Measurements from ENCODE around the gene VAV3.

VAV3 gene

GRCh38 chr1:107670397-107671040 is 294.5 kb downstream of the VAV3 start:
- Histone ChIP-seq H3K27ac (no peak overlapping the region), H3K4me1 (no peaks in the 10 kb centered on the region), H4K20me1 (no peaks in the 10 kb centered on the region; a peak in 1 of 22 replicates), H3K27me3 (no peaks in the 10 kb centered on the region), H3K4me2 (no peak overlapping the region), H3K4me3 (no peak overlapping the region), H3K9me3 (replicated peaks in 1 of 11) (peaks cover 0 to 11% (median 9%) of the 10 kb centered on the region in 11 experiments; a peak in 17 of 22 replicates), H3K36me3 (peaks cover 9 to 72% (median 37%) of the 10 kb centered on the region in 11 experiments; a peak in 21 of 22 replicates), H3K9ac (no peak overlapping the region)
- TF ChIP-seq Cebpa-rat (IDR thresholded peaks at IDR 0.05), result no peak

DNA sequence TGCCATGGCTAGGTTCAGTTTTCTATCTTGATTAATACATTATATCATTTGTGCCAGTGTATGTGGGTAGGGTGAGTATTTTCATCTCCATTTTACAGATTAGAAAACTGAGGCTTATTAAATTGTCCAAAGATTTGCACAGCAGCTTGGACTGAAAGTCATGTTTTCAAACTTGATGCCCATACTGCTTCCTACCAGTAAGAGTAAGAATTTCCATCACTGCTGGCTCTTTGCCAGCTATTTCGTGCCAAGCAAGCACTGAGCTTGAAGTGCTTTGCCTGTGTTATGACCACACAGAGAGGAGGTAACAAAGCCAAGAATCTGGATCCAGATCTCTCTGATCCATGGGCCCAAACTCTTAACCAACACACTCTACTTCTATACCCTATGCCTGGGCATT is 295.0 kb downstream of the VAV3 start:
- Histone ChIP-seq H3K4me3 (no peak overlapping the region), H3K4me2 (no peak overlapping the region), H3K4me1 (no peaks in the 10 kb centered on the region), H3K27me3 (no peaks in the 10 kb centered on the region), H4K20me1 (no peaks in the 10 kb centered on the region; a peak in 1 of 22 replicates), H3K27ac (no peak overlapping the region), H3K9me3 (replicated peaks in 1 of 11) (peaks cover 0 to 6% (median 5%) of the 10 kb centered on the region in 11 experiments; a peak in 17 of 22 replicates), H3K9ac (no peak overlapping the region), H3K36me3 (peaks cover 6 to 72% (median 37%) of the 10 kb centered on the region in 11 experiments; a peak in 20 of 22 replicates)
- no peak for TF ChIP-seq Cebpa-rat (IDR thresholded peaks at IDR 0.05)

- Histone ChIP-seq H3K9ac (no peak overlapping the region), H4K20me1 (no peaks in the 10 kb centered on the region; a peak in 1 of 22 replicates), H3K27ac (no peak overlapping the region), H3K36me3 (peaks cover 0 to 69% (median 30%) of the 10 kb centered on the region in 11 experiments; a peak in 15 of 22 replicates), H3K4me1 (no peaks in the 10 kb centered on the region), H3K9me3 (replicated peaks in 1 of 11) (no peaks in the 10 kb centered on the region), H3K4me3 (no peak overlapping the region), H3K4me2 (no peak overlapping the region), H3K27me3 (no peaks in the 10 kb centered on the region)
- no peak for TF ChIP-seq Cebpa-rat (IDR thresholded peaks at IDR 0.05)
These were observed 296.2 kb downstream of the VAV3 start for GRCh38 chr1:107668762-107669161.

DNA sequence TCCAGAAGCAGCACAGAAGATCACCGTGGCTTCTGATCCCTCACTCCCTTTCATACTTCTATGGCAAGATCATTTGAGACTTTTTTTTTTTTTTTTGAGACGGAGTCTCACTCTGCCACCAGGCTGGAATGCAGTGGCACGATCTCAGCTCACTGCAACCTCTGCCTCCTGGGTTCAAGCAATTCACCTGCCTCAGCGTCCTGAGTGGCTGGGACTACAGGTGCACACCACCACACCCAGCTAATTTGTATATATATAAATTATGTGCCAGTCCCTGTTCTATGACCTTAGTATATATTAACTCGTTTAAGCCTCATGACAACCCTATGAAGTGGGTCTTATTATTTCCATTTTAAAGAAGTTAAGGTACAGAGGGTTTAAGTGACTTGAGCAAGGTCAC is 298.5 kb downstream of the VAV3 start:
- Histone ChIP-seq H3K9me3 (replicated peaks in 1 of 11) (no peaks in the 10 kb centered on the region), H3K4me1 (no peaks in the 10 kb centered on the region), H3K4me3 (no peak overlapping the region), H3K27me3 (no peaks in the 10 kb centered on the region), H3K9ac (no peak overlapping the region), H3K4me2 (no peak overlapping the region), H4K20me1 (no peaks in the 10 kb centered on the region; a peak in 1 of 22 replicates), H3K27ac (no peak overlapping the region), H3K36me3 (peaks cover 0 to 65% (median 30%) of the 10 kb centered on the region in 11 experiments; a peak in 16 of 22 replicates)
- no peak for TF ChIP-seq Cebpa-rat (IDR thresholded peaks at IDR 0.05)

- no peaks in the 10 kb centered on the region; a peak in 1 of 22 replicates for H4K20me1 ChIP-seq
- no peak overlapping the region for H3K4me3 ChIP-seq
- H3K4me1 ChIP-seq, result no peaks in the 10 kb centered on the region
- H3K9me3 ChIP-seq (replicated peaks in 1 of 11), result no peaks in the 10 kb centered on the region
- H3K36me3 ChIP-seq, result peaks cover 0 to 58% (median 30%) of the 10 kb centered on the region in 11 experiments; a peak in 17 of 22 replicates
- H3K4me2 ChIP-seq, result no peak overlapping the region
- H3K27ac ChIP-seq, result no peak overlapping the region
- no peak overlapping the region for H3K9ac ChIP-seq
- TF ChIP-seq Cebpa-rat (IDR thresholded peaks at IDR 0.05), result no peak
- H3K27me3 ChIP-seq, result no peaks in the 10 kb centered on the region
These were observed 299.7 kb downstream of the VAV3 start for GRCh38 chr1:107664982-107665925.

DNA sequence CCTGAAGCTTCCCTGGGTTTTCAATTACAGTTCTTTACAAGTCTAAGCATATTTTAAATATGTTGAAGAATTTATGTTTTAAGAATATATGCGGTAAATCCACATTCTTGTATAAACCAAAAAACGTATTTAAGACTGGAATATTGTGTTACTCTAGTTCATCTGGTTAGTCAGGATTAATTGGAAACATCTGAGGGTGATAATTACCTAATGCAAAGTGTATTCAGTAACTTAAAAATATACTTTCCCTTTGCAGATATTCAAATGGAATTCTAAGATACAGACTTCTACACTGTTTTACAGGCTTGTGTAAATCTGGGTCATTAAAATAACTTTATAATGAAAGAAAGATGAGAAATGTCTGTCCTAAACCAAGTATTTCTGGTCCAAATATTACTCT is 302.0 kb downstream of the VAV3 start:
- Histone ChIP-seq H3K4me3 (no peak overlapping the region), H3K9me3 (replicated peaks in 1 of 11) (no peaks in the 10 kb centered on the region), H3K27ac (no peak overlapping the region), H3K27me3 (no peaks in the 10 kb centered on the region), H3K9ac (no peak overlapping the region), H4K20me1 (no peaks in the 10 kb centered on the region; a peak in 1 of 22 replicates), H3K4me2 (no peak overlapping the region), H3K4me1 (no peaks in the 10 kb centered on the region), H3K36me3 (peaks cover 0 to 52% (median 14%) of the 10 kb centered on the region in 11 experiments; a peak in 17 of 22 replicates)
- TF ChIP-seq Cebpa-rat (IDR thresholded peaks at IDR 0.05), result no peak

- Histone ChIP-seq H3K4me3 (no peak overlapping the region), H3K4me2 (no peak overlapping the region), H3K9me3 (replicated peaks in 1 of 11) (no peaks in the 10 kb centered on the region), H3K27me3 (no peaks in the 10 kb centered on the region), H3K36me3 (peaks cover 0 to 49% (median 12%) of the 10 kb centered on the region in 11 experiments; a peak in 15 of 22 replicates), H3K4me1 (no peaks in the 10 kb centered on the region), H3K27ac (no peak overlapping the region), H4K20me1 (no peaks in the 10 kb centered on the region), H3K9ac (no peak overlapping the region)
- no peak for TF ChIP-seq Cebpa-rat (IDR thresholded peaks at IDR 0.05)
These were observed 303.8 kb downstream of the VAV3 start for GRCh38 chr1:107661158-107661557.

DNA sequence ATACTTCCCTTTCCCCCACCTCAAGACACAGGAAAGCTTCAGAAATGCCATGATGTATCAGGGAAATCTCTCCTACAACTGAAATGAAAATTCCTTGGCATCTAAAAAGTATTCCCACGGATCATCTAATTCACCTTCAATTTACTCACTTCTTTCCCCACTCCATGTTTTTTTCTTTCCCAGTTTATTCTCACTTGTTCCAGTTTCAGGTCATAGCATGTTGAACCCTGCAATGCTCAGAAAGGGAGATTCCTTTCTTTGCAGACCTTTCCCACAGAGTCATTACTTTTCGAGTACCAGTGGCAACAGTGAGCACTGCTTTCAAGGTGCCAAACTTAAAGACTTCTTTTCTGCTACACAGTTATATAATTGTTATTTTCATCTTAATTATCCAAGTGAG is 305.0 kb downstream of the VAV3 start:
- H3K4me2 ChIP-seq, result no peak overlapping the region
- TF ChIP-seq Cebpa-rat (IDR thresholded peaks at IDR 0.05), result no peak
- H3K9ac ChIP-seq, result no peak overlapping the region
- no peak overlapping the region for H3K4me3 ChIP-seq
- H3K27me3 ChIP-seq, result no peaks in the 10 kb centered on the region
- no peak overlapping the region for H3K27ac ChIP-seq
- H3K9me3 ChIP-seq (replicated peaks in 1 of 11), result no peaks in the 10 kb centered on the region
- peaks cover 0 to 37% (median 5%) of the 10 kb centered on the region in 11 experiments; a peak in 12 of 22 replicates for H3K36me3 ChIP-seq
- H4K20me1 ChIP-seq, result no peaks in the 10 kb centered on the region
- no peaks in the 10 kb centered on the region for H3K4me1 ChIP-seq

DNA sequence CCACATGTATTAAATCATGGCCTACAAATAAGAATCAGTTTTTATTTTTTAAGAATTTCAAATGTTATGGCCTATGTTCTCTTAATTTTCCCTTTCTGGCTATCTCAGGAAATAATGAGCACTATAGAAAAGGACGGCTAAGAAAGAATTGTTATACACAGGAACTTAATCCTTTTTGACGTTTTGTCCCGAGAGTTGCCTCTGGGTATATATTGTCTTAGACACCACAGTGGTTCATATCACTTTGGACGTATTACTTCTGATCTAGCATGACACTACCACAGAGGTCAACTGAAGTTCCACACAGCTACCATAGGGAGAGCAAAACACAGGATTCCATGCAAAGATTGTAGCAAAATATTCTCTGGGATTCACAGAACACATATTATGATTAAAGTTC is 307.6 kb downstream of the VAV3 start:
- Histone ChIP-seq H3K9ac (no peak overlapping the region), H3K9me3 (replicated peaks in 1 of 11) (peaks cover 0 to under 1% (median 0%) of the 10 kb centered on the region in 11 experiments; a peak in 1 of 22 replicates), H3K27ac (no peak overlapping the region), H4K20me1 (no peaks in the 10 kb centered on the region), H3K36me3 (peaks cover 0 to 29% (median 0%) of the 10 kb centered on the region in 11 experiments; a peak in 8 of 22 replicates), H3K4me3 (no peak overlapping the region), H3K4me1 (no peaks in the 10 kb centered on the region), H3K27me3 (no peaks in the 10 kb centered on the region), H3K4me2 (no peak overlapping the region)
- no peak for TF ChIP-seq Cebpa-rat (IDR thresholded peaks at IDR 0.05)

Data from BLaER1 treated with 17β-estradiol and CSF1 and Interleukin-3, amounts not matched to agents 10 nM and 100 nM (cell line).